Measurements from ENCODE around the gene SLC9C1. TPM values are rescaled to one million over a fixed set of nuclear protein-coding genes. Genes with fewer than 3 reads are reported as not detected.
A peak's percentile ranks its signal among the peaks of the same experiment; 100 is the strongest.

SLC9C1 gene
- total RNA-seq, 1 experiment from 2014 or later = not detected

DNA sequence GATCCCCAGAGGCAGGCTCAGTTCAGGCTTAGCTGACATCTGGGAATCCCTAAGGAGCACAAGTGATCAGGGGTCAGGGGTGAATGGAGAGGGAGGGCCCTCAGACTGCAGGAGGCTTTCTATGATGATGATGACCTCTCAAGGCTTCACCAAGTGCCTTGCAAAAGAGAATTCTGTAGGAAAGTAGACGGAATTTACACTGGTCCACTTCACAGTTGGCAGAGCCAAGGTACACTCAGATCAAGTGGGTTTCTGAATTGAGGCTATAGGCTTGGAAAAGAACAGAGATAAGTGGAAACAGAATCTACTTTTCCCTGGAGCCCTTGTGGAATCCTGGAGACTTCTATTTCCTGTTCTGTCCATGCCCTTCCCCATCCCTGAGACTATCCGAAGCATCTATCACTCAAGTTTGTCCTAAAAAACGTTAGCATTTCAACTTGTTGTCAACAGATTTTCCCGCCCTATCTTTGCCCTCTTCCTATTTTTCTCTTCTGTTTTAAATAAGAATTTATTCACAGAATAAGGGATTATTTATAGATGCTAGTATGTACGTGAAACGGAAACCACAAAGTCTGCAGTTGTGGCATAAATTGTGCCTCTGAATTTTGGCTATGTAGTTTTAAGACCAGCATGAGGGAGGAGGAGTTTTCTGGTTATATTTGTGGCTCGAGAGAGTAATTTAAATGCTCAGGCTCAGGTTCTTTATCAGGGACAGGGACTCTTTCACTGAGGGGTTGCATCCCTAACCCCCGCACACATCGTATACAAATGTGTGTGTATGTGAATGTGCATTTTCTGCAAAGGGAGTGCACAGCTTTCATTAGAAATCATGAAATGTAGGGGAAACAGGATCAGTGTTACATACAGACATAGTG is 173.8 kb downstream of the SLC9C1 start:
- DNase-seq (ENCODE audit: low spot score) = no peak
- in situ Hi-C loops (cut with HindIII; ENCODE audit: low sequenced_read_pairs) = no loop called here

DNA sequence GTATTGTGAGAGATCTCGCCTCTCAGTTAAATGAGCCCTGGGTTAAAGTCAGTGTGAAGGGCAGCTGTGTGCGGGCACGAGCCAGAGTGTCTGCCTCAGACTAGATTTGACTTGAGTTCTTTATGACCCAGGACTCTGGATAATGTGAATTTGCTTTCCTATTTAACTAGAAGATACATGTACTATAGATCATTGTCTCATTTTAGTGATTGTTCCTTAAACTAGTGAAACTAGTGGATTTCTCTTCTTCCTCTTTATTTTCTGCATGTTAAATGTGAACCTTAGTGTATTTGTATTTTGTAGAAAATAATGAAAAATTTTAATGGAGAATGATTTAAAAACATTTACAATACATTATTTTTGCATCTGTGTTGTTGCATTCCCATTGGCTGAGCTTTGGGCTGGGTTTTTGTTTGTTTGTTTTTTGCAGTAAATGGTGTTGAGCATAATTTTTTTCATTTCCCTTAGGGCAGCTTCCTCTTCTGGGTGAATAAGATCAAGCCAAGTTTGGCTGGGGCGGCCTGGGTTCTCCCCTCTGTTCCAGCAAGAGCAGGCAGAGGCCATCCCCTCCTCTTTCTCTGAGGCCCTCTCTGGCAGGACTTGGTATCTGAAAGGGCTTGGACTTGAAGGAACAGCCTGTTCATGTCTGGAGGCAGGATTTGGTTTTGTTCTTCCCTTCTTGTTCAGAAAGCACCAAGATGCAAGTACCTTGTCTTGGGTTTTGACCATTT is 176.0 kb downstream of the SLC9C1 start:
- no peak for DNase-seq (ENCODE audit: low spot score)
- in situ Hi-C loops (cut with HindIII; ENCODE audit: low sequenced_read_pairs) = no loop called here

DNA sequence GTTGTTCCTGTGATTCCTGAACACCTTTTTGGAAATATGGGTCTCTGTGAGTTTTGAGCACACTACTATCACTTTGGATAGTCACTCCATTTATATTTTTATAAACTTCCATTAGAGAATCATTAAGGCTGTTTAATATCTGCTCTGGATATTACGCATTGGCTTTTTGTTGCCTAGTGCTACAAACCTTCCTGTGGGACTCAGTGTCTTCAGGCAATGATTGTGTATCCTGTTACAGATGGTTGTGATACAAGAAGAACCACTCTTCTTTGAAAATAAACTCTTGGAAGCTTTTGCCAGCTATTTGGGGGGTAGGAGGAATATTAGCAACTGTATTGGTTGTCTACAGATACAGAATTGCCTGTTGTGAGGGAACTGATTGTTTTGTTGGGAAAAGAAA is 176.6 kb downstream of the SLC9C1 start:
- in situ Hi-C loops (cut with HindIII; ENCODE audit: low sequenced_read_pairs) = no loop called here
- no peak for DNase-seq (ENCODE audit: low spot score)

DNA sequence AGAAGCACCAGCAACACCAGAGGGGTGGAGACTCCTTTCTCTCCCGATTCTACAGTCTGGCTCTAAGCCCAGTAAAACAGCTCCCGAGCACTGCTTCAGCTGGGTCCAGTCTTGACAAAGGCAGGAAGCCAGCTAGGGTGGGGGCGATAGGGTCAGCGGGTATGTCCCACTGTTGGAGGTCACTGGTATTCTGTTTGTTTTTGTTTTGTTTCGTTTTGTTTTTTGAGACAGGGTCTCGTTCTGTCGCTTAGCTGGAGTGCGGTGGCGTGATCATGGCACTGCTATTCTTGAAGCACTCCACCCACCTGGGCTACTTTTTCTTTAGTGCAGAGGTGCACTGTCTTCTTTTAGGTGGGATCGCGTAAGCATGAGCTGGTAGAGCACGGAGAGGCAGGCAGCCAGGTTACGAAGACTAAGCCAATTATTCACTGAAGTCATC is 177.2 kb downstream of the SLC9C1 start:
- in situ Hi-C loops (cut with HindIII; ENCODE audit: low sequenced_read_pairs) = no loop called here

DNA sequence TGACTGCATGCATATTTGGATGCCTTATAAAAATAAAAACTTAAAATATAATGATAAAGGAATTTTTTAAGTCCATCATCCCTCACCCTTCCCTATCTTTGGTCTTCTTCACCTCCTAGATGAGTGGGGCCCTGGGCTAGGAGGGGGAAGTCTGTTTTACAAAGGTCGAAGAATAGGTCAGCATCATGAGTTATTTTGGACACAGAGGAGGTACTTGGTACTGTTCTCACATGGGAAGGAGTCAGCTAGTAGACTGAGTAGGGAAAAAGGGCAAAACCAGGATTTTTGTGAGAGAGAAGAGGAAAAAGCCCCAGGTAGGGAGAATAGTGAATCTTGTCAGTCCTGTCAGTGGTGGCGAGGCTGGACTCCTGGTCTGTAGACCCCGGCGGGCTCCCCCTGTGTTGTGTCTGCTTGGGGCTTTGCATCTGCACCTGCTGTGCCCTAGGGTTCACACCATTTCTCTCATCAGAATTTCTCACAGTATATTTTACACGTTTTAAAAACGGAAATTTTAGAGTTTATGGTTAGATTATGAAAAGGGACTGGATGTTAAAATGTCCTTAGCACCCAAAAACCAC is 178.1 kb downstream of the SLC9C1 start:
- DNase-seq (ENCODE audit: low spot score) = no peak
- in situ Hi-C loops (cut with HindIII; ENCODE audit: low sequenced_read_pairs) = no loop called here

More for the DNA sequence above, 177.2 kb downstream of the SLC9C1 start:
- no peak for DNase-seq (ENCODE audit: low spot score)

DNA sequence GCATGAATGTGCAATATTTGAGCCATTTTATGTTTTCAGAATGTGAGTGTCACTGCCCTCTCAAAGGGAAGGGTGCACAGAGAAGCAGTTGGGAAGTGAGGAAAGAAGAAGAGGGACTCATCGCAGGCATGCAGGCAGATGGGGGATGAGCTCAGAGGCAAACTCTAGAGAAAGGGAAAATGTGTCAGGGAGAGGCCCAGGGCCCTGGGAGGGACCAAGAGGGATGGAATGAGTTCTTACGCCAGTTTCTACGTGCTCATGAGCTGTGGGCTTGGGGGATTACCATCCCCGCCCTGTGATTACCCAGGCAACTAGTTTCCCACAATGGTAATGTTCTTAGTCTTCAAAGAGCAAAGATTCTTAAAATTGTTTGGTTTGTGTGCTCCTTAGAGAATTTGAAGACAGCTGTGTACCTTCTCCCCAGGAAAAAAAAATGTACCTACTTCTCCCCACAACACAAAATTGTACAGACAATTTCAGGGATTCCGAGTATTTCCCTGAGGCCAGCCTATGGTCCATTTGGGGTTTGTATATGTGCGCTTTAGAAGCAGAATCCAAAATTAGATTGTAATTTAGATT is 178.8 kb downstream of the SLC9C1 start:
- DNase-seq (ENCODE audit: low spot score) = no peak
- in situ Hi-C loops (cut with HindIII; ENCODE audit: low sequenced_read_pairs) = no loop called here

DNA sequence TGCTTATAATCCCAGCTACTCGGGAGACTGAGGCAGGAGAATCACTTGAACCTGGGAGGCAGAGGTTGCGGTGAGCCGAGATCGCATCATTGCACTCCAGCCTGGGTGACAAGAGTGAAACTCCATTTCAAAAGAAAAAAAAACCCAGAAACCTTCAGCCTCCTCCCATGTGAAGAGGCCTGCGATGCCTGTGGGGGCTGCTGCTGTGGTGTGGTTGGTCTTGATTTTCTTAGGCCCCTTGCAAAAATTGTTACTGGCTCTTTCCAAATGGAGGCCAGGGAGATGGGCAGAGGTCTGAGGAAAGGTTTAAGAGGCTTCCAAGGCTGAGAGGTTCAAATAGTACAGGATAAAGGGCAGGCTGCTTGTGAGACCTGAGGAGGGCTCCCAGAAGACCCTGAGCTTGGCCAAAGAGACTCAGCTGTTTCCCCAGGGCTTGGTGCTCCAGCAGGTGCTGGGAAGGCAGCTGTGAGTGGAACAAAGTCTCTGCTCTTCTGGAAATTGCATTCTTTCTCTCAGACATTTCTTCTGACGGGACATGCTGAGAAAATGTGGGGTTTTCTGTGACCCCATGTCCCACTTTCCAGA is 179.3 kb downstream of the SLC9C1 start:
- DNase-seq (ENCODE audit: low spot score) = no peak
- in situ Hi-C loops (cut with HindIII; ENCODE audit: low sequenced_read_pairs) = no loop called here

DNA sequence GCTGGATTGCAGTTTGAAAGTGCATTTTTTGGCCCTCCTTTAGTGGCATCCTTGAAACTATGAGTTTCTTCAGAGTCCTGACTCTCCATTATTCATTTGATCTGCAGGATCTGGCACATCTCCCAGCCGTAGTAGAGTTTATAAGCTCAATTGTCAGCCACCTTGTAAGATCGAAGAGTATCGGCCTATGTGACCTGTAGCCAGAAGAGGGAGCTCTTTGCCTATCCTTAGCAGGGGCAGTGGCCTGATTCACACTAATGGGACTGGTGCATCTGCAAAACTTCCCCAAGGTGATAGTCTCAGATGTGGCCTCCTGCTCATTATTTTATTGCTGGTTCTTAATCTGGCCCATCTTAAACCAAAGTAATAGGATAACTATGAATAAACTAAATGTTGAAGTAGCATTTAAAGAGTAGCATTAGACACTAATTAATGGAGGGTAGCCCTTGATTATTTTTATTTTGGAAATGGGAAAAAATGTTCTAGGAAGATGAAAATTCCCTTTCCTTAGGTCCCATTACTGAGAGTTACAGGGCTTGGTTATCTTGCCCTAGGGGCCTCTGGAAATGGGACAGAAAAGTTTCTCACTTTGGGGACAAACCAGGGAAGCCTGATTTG is 182.1 kb downstream of the SLC9C1 start:
- in situ Hi-C loops (cut with HindIII; ENCODE audit: low sequenced_read_pairs) = no loop called here
- DNase-seq (ENCODE audit: low spot score) = peak; percentile 10

DNA sequence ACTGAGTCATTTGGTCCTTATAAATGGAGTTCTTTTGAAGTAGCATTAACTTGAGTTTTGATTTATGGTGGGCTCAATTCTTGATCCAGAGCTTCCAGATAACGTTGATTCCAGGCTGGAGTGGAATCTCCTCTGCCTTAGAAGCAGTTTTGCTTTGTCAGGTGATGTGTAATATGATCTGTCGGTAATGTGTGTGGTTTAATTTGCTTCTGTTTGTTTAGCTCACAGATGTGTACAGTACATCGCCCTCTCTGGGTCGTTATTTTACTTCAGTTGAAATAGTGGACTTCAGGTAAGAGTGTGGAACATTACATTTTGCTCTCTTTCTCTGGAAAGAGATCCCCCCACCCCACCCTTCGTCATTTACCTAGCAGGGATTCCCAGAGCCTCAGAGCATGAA is 184.7 kb downstream of the SLC9C1 start:
- no peak for DNase-seq (ENCODE audit: low spot score)
- in situ Hi-C loops (cut with HindIII; ENCODE audit: low sequenced_read_pairs) = no loop called here

DNA sequence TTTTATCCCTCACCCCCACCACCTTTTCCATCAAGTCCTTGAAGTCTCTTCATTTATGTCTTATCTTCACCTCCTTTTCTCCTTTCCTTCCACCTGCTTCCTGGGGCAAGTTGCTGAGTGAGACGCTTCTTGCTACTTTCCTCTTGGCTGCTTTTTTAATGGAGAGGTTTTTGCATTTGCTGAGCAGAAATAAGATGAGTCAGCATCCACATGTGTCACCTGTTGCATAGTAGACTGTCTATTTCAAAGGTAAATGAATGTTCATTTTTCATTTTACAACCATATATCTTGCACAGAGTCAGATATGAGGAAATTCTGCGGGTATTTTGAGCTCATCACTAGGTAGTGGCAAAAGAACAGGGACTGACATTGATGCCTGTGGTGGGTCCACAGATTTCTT is 189.2 kb downstream of the SLC9C1 start:
- no peak for DNase-seq (ENCODE audit: low spot score)
- in situ Hi-C loops (cut with HindIII; ENCODE audit: low sequenced_read_pairs) = no loop called here

DNA sequence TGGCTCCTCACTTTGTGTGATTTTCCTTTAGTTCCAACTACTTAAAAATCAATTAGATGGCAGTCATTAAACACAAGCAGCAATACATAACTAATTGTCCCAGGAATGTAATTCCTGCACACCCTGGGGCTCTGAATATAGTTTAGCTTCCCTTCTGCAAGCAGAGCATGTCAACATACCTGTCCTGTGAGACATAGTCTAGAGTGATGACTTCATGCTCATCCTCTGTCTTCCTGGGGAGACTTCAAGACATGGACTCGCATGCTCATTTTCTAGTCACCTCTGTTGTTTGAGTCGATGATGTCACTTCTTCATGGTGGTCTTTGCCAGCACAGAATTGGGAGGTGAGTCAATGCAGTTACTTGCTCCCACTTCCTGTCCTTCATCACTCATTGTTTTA is 192.1 kb downstream of the SLC9C1 start:
- in situ Hi-C loops (cut with HindIII; ENCODE audit: low sequenced_read_pairs) = no loop called here
- DNase-seq (ENCODE audit: low spot score) = no peak

DNA sequence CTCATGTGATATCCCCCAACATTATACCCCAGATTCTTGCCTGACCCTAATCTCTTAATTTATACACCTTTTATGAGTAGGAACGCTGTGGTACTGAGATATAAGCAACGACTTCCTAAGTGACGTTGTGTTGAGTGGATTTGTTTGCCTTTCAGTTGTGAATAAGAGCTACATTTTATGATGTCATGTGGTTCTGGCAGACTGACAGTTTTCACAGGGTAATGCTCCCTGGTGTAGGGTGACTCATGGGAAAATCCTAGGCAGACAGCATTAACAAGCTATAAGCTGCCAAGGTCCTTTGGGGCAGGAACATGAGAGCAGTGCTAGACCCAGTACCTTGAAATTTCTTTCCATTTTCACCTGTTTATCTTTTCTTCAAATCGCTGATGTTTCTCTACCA is 196.6 kb downstream of the SLC9C1 start:
- no peak for DNase-seq (ENCODE audit: low spot score)
- in situ Hi-C loops (cut with HindIII; ENCODE audit: low sequenced_read_pairs) = no loop called here

DNA sequence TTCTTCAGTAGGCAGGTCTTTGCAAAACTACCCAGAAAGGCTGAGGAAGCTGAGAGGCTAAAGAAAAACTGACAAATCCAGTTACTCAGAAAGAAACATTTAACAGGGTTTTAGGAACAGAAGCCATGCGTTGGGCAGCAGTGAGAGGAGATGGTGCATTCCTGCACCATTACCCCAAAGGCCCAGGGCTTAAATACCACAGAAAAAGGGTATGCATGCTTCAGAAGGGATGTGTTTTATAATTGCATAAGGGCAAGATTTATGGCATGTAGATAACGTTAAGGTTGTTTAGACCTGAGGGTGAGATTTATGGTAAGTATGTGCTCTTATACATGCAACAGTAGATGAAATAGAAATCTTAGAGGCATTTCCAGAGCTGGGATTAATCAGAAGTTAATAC is 197.8 kb downstream of the SLC9C1 start:
- in situ Hi-C loops (cut with HindIII; ENCODE audit: low sequenced_read_pairs) = no loop called here
- no peak for DNase-seq (ENCODE audit: low spot score)

DNA sequence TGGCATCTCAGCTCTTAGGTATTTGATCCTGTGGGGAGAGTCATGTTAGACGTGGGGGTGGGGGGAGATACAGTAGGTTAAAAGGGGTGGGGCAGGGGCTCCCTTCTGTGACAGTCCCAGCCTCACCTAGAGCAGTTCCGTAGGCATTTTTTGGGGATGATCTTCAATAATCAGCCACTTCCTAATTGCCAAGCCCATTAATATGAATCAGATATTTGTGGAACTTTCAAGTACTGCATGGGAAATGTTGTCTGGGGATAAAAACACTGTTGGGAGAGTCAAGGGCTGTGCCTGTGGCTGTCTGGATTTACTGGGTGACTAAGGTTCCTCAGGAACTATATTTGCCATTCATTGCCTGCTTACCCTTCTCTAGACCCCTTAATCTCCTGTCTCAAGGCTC is 198.3 kb downstream of the SLC9C1 start:
- in situ Hi-C loops (cut with HindIII; ENCODE audit: low sequenced_read_pairs) = no loop called here
- DNase-seq (ENCODE audit: low spot score) = no peak

DNA sequence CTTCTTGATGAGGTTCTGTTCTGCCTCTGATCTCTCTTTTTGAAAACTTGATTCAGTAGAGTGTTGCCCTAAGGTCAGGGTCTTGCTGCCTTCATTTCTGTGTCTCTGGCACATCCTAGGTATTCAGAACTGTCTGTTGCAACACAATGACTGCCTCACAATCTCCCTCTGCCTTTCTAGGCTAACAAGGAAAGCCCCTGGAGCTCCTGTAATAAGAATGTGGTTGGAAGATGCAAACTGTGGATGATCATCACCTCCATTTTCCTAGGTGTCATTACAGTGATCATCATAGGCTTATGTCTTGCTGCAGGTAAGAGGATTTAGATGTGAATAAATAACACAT is 200.9 kb downstream of the SLC9C1 start:
- no peak for DNase-seq (ENCODE audit: low spot score)
- in situ Hi-C loops (cut with HindIII; ENCODE audit: low sequenced_read_pairs) = no loop called here

DNA sequence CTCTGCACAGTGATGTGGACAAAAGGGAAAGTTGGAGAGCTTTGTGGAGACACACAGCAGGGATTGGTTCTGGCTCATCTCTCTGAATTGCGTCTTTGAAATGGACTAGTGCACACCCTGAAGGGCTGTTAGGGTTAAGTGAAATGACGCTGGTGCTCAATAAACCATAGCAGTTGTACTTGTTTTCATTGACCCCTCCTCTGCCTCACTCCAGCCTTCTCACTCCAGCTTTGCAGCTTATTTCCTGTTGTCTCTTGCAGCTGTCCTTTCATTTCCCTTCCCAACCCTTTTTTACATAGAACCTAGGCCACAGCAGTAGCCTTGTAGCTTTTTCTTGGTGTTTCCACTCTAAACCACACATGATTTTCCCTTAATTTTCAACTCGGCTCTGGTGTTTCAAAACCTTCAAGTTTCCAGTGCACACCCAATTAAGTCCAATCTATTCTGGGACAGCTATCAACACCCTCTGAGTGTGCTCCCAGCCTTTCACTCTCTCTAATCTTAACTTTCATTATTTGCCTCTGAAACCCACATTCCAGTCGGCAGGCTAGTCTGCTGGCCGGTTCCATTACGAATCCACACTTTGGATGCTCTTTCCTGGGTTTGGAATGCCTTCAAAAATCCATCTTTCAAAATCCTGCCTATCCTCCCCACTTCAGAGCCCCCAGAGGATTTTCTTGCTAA is 201.4 kb downstream of the SLC9C1 start:
- no peak for DNase-seq (ENCODE audit: low spot score)
- in situ Hi-C loops (cut with HindIII; ENCODE audit: low sequenced_read_pairs) = no loop called here

DNA sequence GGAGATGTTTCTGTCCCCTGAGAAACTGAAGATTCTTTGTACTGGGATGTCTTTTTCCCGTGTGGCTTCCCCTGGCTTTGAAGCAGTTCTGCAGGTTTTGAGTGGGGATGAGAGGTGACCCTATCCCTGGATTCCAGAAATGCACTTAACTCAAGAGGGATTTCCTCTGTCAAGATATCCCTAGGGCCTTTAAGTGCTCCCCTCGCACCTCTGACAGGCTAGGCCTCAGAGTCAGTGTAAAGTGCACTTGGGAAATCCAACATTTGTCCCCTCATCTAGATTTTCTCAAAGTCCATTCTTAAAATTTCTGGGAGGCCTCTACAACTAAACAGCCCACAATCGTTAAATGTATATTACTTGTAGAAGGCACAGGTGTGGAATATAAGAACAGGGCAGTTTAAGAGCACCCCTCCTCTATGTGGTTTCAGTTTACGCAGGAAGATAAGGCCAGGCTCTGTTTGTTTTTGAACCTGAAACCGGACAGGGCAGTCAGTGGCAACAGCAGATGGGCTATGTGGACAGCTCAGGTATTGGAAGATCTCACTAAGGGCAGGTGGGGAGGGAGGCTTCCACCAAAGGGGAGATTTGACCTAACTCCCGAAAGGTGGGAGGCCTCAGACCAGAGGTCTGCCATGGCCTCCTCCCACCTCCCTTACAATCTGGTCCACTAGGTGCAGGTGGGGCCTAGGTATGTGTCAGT is 203.0 kb downstream of the SLC9C1 start:
- in situ Hi-C loops (cut with HindIII; ENCODE audit: low sequenced_read_pairs) = no loop called here
- DNase-seq (ENCODE audit: low spot score) = no peak
